SK-N-SH treated with all-trans-retinoic acid at 6 μM for 48 hours (cell line): Measurements from ENCODE around the gene MUC12.

Experiments used
- ATAC-seq: fragments of 200-7000 bp; cut with Tn5 transposase; 3 replicates; pipeline ENCODE4 v1.9.1; 2020; ENCODE audit warnings: mild to moderate bottlenecking, moderate library complexity
- ARNTL ChIP-seq: fragments of 450-650 bp; formaldehyde crosslinking; IDR thresholded peaks from 2 replicates; pipeline ENCODE4 v1.5.0; 2020; ENCODE audit warnings: low read depth, mild to moderate bottlenecking, moderate library complexity, borderline replicate concordance
- BACH2 ChIP-seq: fragments of 250-450 bp; sonication (Bioruptor Pico); IDR thresholded peaks from 2 replicates; pipeline ENCODE4 v1.9.0; 2021; ENCODE audit warnings: mild to moderate bottlenecking, borderline replicate concordance
- CSDC2 ChIP-seq: fragments of 250-450 bp; sonication (Bioruptor Pico); IDR thresholded peaks from 2 replicates; pipeline ENCODE4 v1.5.0; 2020; ENCODE audit warnings: mild to moderate bottlenecking, moderate library complexity
- ESRRG ChIP-seq: fragments of 250-450 bp; sonication (Bioruptor Pico); IDR thresholded peaks from 2 replicates; pipeline ENCODE4 v1.6.1; 2021; ENCODE audit warnings: mild to moderate bottlenecking
- GLIS3 ChIP-seq: fragments of 250-450 bp; sonication (Bioruptor Pico); IDR thresholded peaks from 2 replicates; pipeline ENCODE4 v1.5.0; 2020; ENCODE audit warnings: mild to moderate bottlenecking, moderate library complexity
- ISL1 ChIP-seq: fragments of 250-450 bp; sonication (Bioruptor Pico); IDR thresholded peaks from 2 replicates; pipeline ENCODE4 v2.1.2; 2022; ENCODE audit warnings: mild to moderate bottlenecking, moderate library complexity
- OSR1 ChIP-seq: fragments of 250-450 bp; sonication (Bioruptor Pico); IDR thresholded peaks from 2 replicates; pipeline ENCODE4 v1.8.0; 2022; ENCODE audit warnings: moderate library complexity, mild to moderate bottlenecking, inconsistent platforms
- PATZ1 ChIP-seq: fragments of 250-450 bp; sonication (Bioruptor Pico); IDR thresholded peaks from 2 replicates; pipeline ENCODE4 v1.8.0; 2020; ENCODE audit warnings: mild to moderate bottlenecking, moderate library complexity, borderline replicate concordance
- POU6F1 ChIP-seq: fragments of 250-450 bp; sonication (Bioruptor Pico); IDR thresholded peaks from 2 replicates; pipeline ENCODE4 v1.8.0; 2021; ENCODE audit warnings: low read depth, mild to moderate bottlenecking, moderate library complexity, borderline replicate concordance
- PPARA ChIP-seq: fragments of 250-450 bp; sonication (Bioruptor Pico); IDR thresholded peaks from 2 replicates; pipeline ENCODE4 v1.5.0; 2020; ENCODE audit warnings: mild to moderate bottlenecking, borderline replicate concordance
- RARB ChIP-seq: fragments of 250-450 bp; sonication (Bioruptor Pico); IDR thresholded peaks from 2 replicates; pipeline ENCODE4 v1.8.0; 2021; ENCODE audit warnings: mild to moderate bottlenecking, moderate library complexity
- SNAI2 ChIP-seq: fragments of 250-450 bp; sonication (Bioruptor Pico); IDR thresholded peaks from 2 replicates; pipeline ENCODE4 v1.5.0; 2020; ENCODE audit warnings: mild to moderate bottlenecking, moderate library complexity
- TOX ChIP-seq: fragments of 250-450 bp; sonication (Bioruptor Pico); IDR thresholded peaks from 2 replicates; pipeline ENCODE4 v1.8.0; 2021; ENCODE audit warnings: mild to moderate bottlenecking, moderate library complexity, borderline replicate concordance
- ZC3H10 ChIP-seq: fragments of 250-450 bp; sonication (Bioruptor Pico); IDR thresholded peaks from 2 replicates; pipeline ENCODE4 v1.5.1; 2021; ENCODE audit warnings: mild to moderate bottlenecking, moderate library complexity
- ZFP3 ChIP-seq: fragments of 250-450 bp; sonication (Bioruptor Pico); IDR thresholded peaks from 2 replicates; pipeline ENCODE4 v1.5.0; 2020; ENCODE audit warnings: mild to moderate bottlenecking, moderate library complexity
- ZFP30 ChIP-seq: fragments of 450-650 bp; formaldehyde crosslinking; IDR thresholded peaks from 2 replicates; pipeline ENCODE4 v1.5.0; 2022; ENCODE audit warnings: mild to moderate bottlenecking, moderate library complexity
- ZNF565 ChIP-seq: fragments of 450-650 bp; formaldehyde crosslinking; conservative IDR thresholded peaks from 2 replicates; pipeline ENCODE4 v1.5.0; 2020; ENCODE audit warnings: low read depth, mild to moderate bottlenecking, moderate library complexity
- ZNF8 ChIP-seq: fragments of 450-650 bp; formaldehyde crosslinking; IDR thresholded peaks from 2 replicates; pipeline ENCODE4 v1.5.0; 2020; ENCODE audit warnings: mild to moderate bottlenecking, moderate library complexity
- TF ChIP-seq, protein P1 (sequence below): fragments of 250-450 bp; sonication (Bioruptor Pico); IDR thresholded peaks from 2 replicates; pipeline ENCODE4 v1.5.1; 2021; ENCODE audit warnings: mild to moderate bottlenecking, moderate library complexity
- TF ChIP-seq, protein P2 (sequence below): fragments of 250-450 bp; sonication (Bioruptor Pico); IDR thresholded peaks from 2 replicates; pipeline ENCODE4 v1.5.0; 2020; ENCODE audit warnings: mild to moderate bottlenecking, moderate library complexity
- TF ChIP-seq, protein P3 (sequence below): fragments of 250-450 bp; sonication (Bioruptor Pico); IDR thresholded peaks from 2 replicates; pipeline ENCODE4 v1.5.1; 2020; ENCODE audit warnings: low read depth, mild to moderate bottlenecking, moderate library complexity

Gene MUC12

GRCh38 chr7:101015626-101016025 is 46.3 kb downstream of the MUC12 start:
- ATAC-seq, result no peak
- TF ChIP-seq, protein P1, sequence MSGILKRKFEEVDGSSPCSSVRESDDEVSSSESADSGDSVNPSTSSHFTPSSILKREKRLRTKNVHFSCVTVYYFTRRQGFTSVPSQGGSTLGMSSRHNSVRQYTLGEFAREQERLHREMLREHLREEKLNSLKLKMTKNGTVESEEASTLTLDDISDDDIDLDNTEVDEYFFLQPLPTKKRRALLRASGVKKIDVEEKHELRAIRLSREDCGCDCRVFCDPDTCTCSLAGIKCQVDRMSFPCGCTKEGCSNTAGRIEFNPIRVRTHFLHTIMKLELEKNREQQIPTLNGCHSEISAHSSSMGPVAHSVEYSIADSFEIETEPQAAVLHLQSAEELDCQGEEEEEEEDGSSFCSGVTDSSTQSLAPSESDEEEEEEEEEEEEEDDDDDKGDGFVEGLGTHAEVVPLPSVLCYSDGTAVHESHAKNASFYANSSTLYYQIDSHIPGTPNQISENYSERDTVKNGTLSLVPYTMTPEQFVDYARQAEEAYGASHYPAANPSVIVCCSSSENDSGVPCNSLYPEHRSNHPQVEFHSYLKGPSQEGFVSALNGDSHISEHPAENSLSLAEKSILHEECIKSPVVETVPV (CRISPR knock-in tag), result no peak
- no peak for TF ChIP-seq ISL1
- TF ChIP-seq, all 23 proteins: peak for 0

GRCh38 chr7:101017064-101017777 is 47.9 kb downstream of the MUC12 start:
- peak; percentile 79 for ATAC-seq
- TF ChIP-seq OSR1 (CRISPR knock-in tag), result no peak

DNA sequence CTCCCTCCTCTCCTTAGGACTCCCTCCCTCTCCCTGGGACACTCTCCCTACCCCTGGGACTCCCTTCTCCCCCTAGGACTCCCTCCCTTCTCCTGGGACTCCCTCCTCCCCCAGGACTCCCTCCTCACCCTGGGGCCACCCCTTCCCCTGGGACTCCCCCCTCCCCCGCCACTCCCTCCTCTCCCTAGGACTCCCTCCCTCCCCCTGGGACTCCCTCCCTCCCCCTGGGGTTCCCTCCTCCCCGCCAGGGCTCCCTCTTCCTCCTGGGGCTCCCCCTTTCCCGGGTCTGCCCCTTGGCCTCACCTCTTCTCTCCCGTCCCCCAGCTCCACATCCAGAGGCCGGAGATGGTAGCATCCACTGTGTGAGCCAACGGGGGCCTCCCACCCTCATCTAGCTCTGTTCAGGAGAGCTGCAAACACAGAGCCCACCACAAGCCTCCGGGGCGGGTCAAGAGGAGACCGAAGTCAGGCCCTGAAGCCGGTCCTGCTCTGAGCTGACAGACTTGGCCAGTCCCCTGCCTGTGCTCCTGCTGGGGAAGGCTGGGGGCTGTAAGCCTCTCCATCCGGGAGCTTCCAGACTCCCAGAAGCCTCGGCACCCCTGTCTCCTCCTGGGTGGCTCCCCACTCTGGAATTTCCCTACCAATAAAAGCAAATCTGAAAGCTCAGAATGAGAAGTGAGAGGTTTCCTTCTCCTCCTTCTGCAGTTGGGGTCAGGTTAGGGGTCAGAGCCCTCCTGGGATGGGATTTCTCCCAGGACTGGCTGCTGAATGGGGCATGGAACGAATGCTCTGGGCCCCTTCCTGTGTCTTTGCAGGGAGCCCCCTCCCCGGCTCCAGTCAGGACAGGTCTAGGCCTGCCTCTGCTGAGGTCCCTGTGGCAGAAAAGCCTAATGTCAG is 49.2 kb downstream of the MUC12 start:
- no peak for TF ChIP-seq PPARA (CRISPR knock-in tag)
- no peak for ATAC-seq

- no peak for TF ChIP-seq ISL1
- no peak for TF ChIP-seq SNAI2
- no peak for TF ChIP-seq ZNF8 (CRISPR knock-in tag)
- no peak for TF ChIP-seq PATZ1 (CRISPR knock-in tag)
- no peak for TF ChIP-seq ZFP3
- TF ChIP-seq POU6F1 (CRISPR knock-in tag), result no peak
- no peak for TF ChIP-seq BACH2
- no peak for TF ChIP-seq GLIS3 (CRISPR knock-in tag)
- ATAC-seq, result no peak
Measured at GRCh38 chr7:101020444-101020843, 51.1 kb downstream of the MUC12 start.

DNA sequence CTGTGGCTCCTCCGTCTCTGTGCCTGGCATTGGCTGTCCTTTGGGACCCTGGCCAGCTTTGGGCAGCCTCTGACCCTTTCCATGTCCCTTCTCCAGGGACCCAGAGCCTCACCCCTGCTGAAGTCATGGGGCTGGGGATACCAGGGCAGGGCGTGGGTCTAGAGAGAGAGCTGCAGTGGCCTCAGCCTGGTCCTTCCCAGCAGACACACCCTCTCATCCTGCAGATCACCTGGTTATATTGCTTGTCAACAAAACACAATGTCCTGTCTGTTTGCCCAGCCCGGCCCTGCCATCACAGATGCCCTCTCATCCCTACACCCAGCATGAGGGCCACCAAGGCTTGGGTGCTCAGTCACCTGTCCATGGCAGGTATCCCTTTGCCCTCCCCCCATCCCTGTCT is 52.3 kb downstream of the MUC12 start:
- TF ChIP-seq TOX (CRISPR knock-in tag) (no peak), SNAI2 (no peak), ARNTL (no peak), OSR1 (CRISPR knock-in tag) (no peak), ZFP30 (CRISPR knock-in tag) (no peak), ESRRG (CRISPR knock-in tag) (no peak), ISL1 (no peak), POU6F1 (CRISPR knock-in tag) (no peak), ZC3H10 (no peak), RARB (CRISPR knock-in tag) (no peak), ZFP3 (no peak), PPARA (CRISPR knock-in tag) (no peak), CSDC2 (CRISPR knock-in tag) (no peak), ZNF565 (CRISPR knock-in tag) (no peak)
- TF ChIP-seq, protein P2, sequence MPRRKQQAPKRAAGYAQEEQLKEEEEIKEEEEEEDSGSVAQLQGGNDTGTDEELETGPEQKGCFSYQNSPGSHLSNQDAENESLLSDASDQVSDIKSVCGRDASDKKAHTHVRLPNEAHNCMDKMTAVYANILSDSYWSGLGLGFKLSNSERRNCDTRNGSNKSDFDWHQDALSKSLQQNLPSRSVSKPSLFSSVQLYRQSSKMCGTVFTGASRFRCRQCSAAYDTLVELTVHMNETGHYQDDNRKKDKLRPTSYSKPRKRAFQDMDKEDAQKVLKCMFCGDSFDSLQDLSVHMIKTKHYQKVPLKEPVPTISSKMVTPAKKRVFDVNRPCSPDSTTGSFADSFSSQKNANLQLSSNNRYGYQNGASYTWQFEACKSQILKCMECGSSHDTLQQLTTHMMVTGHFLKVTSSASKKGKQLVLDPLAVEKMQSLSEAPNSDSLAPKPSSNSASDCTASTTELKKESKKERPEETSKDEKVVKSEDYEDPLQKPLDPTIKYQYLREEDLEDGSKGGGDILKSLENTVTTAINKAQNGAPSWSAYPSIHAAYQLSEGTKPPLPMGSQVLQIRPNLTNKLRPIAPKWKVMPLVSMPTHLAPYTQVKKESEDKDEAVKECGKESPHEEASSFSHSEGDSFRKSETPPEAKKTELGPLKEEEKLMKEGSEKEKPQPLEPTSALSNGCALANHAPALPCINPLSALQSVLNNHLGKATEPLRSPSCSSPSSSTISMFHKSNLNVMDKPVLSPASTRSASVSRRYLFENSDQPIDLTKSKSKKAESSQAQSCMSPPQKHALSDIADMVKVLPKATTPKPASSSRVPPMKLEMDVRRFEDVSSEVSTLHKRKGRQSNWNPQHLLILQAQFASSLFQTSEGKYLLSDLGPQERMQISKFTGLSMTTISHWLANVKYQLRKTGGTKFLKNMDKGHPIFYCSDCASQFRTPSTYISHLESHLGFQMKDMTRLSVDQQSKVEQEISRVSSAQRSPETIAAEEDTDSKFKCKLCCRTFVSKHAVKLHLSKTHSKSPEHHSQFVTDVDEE (CRISPR knock-in tag), result no peak
- TF ChIP-seq, protein P3, sequence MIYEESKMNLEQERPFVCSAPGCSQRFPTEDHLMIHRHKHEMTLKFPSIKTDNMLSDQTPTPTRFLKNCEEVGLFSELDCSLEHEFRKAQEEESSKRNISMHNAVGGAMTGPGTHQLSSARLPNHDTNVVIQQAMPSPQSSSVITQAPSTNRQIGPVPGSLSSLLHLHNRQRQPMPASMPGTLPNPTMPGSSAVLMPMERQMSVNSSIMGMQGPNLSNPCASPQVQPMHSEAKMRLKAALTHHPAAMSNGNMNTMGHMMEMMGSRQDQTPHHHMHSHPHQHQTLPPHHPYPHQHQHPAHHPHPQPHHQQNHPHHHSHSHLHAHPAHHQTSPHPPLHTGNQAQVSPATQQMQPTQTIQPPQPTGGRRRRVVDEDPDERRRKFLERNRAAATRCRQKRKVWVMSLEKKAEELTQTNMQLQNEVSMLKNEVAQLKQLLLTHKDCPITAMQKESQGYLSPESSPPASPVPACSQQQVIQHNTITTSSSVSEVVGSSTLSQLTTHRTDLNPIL (CRISPR knock-in tag), result no peak
- ATAC-seq, result no peak
